Measurements from ENCODE around the gene PSMG3.

PSMG3 gene

DNA sequence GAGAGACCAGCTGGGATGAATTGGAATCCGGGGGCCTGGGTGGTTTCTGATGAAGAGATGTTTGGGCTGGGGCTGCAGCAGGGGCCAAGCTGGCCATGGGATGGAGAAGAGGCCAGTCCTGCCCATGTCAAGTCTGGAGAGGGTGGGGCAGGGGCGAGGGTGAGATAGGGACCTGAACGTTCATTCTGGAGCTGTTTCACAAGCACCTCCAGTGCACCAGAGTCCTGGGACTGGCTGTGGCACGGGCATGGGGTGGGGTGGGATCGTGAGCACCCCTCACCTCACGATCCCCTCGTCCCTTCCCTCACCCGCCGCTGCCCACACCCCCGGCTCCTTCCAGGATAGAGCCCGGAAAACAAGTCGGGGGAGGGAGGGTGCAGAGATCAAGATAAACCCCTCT lies 25.8 kb upstream of the PSMG3 start:
- H4K20me1 ChIP-seq (ENCODE audit: insufficient read depth, low read length): no peaks in the 10 kb centered on the region
- TF ChIP-seq EZH2 (IDR thresholded peaks at IDR 0.05; ENCODE audit: borderline replicate concordance, low read length): no peak
- TF ChIP-seq, protein P1, sequence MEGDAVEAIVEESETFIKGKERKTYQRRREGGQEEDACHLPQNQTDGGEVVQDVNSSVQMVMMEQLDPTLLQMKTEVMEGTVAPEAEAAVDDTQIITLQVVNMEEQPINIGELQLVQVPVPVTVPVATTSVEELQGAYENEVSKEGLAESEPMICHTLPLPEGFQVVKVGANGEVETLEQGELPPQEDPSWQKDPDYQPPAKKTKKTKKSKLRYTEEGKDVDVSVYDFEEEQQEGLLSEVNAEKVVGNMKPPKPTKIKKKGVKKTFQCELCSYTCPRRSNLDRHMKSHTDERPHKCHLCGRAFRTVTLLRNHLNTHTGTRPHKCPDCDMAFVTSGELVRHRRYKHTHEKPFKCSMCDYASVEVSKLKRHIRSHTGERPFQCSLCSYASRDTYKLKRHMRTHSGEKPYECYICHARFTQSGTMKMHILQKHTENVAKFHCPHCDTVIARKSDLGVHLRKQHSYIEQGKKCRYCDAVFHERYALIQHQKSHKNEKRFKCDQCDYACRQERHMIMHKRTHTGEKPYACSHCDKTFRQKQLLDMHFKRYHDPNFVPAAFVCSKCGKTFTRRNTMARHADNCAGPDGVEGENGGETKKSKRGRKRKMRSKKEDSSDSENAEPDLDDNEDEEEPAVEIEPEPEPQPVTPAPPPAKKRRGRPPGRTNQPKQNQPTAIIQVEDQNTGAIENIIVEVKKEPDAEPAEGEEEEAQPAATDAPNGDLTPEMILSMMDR (IDR thresholded peaks at IDR 0.05; ENCODE audit: low read length): no peak
- H3F3A ChIP-seq (ENCODE audit: insufficient read depth, low read length): no peaks in the 10 kb centered on the region
- no peaks in the 10 kb centered on the region; the same call in 1 of the 2 replicates for H3K36me3 ChIP-seq (ENCODE audit: insufficient read depth, low read length)
- no peak overlapping the region for H3K27ac ChIP-seq (ENCODE audit: low read depth, low read length, poor library complexity, severe bottlenecking)
- peaks cover 16% of the 10 kb centered on the region for H3K27me3 ChIP-seq (ENCODE audit: insufficient read depth, low read length)
- no peaks in the 10 kb centered on the region for H3K79me2 ChIP-seq (ENCODE audit: insufficient read depth, low read length)
- H3K4me1 ChIP-seq (ENCODE audit: insufficient read depth, low read length, severe bottlenecking): no peaks in the 10 kb centered on the region
- H2AFZ ChIP-seq (ENCODE audit: low read length): no peak overlapping the region
- H3K9me3 ChIP-seq (ENCODE audit: low read length): no peaks in the 10 kb centered on the region
- H3K9me2 ChIP-seq (ENCODE audit: low read depth, low read length): no peaks in the 10 kb centered on the region
- H3K4me2 ChIP-seq (ENCODE audit: low read length): no peak overlapping the region
- no peak overlapping the region for H3K4me3 ChIP-seq (ENCODE audit: low read depth, low read length, poor library complexity, severe bottlenecking)
- no peak overlapping the region for H3K9ac ChIP-seq (ENCODE audit: low read length)

DNA sequence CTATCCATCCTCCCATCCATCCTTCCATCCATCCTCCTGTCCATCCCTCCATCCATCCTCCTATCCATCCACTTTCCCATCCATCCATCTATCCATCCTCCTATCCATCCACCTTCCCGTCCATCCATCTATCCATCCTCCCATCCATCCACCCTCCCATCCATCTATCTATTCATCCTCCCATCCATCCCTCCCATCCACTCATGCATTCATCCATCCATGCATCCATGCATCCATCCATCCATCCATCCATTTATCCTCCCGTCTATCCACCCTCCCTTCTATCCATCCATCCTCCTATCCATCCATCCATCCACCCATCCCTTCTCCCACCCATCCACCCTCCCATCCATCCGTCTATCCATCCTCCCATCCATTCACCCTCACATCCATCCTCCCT lies 25.2 kb upstream of the PSMG3 start:
- H4K20me1 ChIP-seq (ENCODE audit: insufficient read depth, low read length): no peaks in the 10 kb centered on the region
- H3K4me2 ChIP-seq (ENCODE audit: low read length): no peak overlapping the region
- TF ChIP-seq EZH2 (IDR thresholded peaks at IDR 0.05; ENCODE audit: borderline replicate concordance, low read length): no peak
- TF ChIP-seq, protein P1 (IDR thresholded peaks at IDR 0.05; ENCODE audit: low read length): no peak
- no peaks in the 10 kb centered on the region for H3K9me2 ChIP-seq (ENCODE audit: low read depth, low read length)
- no peak overlapping the region for H3K4me3 ChIP-seq (ENCODE audit: low read depth, low read length, poor library complexity, severe bottlenecking)
- no peaks in the 10 kb centered on the region; the same call in 1 of the 2 replicates for H3K36me3 ChIP-seq (ENCODE audit: insufficient read depth, low read length)
- no peak overlapping the region for H2AFZ ChIP-seq (ENCODE audit: low read length)
- H3K9me3 ChIP-seq (ENCODE audit: low read length): no peaks in the 10 kb centered on the region
- H3K79me2 ChIP-seq (ENCODE audit: insufficient read depth, low read length): no peaks in the 10 kb centered on the region
- H3K9ac ChIP-seq (ENCODE audit: low read length): no peak overlapping the region
- H3K27ac ChIP-seq (ENCODE audit: low read depth, low read length, poor library complexity, severe bottlenecking): no peak overlapping the region
- peaks cover 16% of the 10 kb centered on the region for H3K27me3 ChIP-seq (ENCODE audit: insufficient read depth, low read length)
- H3F3A ChIP-seq (ENCODE audit: insufficient read depth, low read length): no peaks in the 10 kb centered on the region
- no peaks in the 10 kb centered on the region for H3K4me1 ChIP-seq (ENCODE audit: insufficient read depth, low read length, severe bottlenecking)

DNA sequence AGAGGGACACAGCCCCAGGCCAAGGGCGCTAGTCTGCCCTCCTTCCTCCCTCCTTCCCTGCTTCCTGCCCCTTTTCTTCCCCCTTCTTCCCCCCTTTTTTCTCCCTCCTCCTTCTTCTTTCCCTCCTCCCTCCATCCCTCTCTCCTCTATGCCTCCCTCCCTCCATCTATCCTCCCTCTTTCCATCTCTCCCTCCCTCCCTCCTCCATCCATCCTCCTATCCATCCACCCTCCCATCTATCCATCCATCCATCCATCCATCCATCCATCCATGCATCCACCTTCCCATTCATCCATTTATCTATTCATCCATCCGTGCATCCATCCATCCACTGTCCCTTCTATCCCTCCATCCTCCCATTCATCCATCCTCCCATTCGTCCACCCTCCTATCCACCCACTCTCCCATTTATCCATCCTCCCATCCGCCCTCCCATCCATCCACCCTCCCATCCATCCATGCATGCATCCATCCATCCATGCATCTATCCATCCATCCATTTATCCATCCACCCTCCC lies 24.1 kb upstream of the PSMG3 start:
- no peak overlapping the region for H3K27ac ChIP-seq (ENCODE audit: low read depth, low read length, poor library complexity, severe bottlenecking)
- H3F3A ChIP-seq (ENCODE audit: insufficient read depth, low read length): no peaks in the 10 kb centered on the region
- H3K4me2 ChIP-seq (ENCODE audit: low read length): no peak overlapping the region
- H2AFZ ChIP-seq (ENCODE audit: low read length): no peak overlapping the region
- H3K4me1 ChIP-seq (ENCODE audit: insufficient read depth, low read length, severe bottlenecking): no peaks in the 10 kb centered on the region
- no peaks in the 10 kb centered on the region for H4K20me1 ChIP-seq (ENCODE audit: insufficient read depth, low read length)
- no peaks in the 10 kb centered on the region for H3K79me2 ChIP-seq (ENCODE audit: insufficient read depth, low read length)
- H3K9me3 ChIP-seq (ENCODE audit: low read length): peaks cover 3% of the 10 kb centered on the region; the same call in 1 of the 2 replicates
- H3K4me3 ChIP-seq (ENCODE audit: low read depth, low read length, poor library complexity, severe bottlenecking): no peak overlapping the region
- TF ChIP-seq, protein P1 (IDR thresholded peaks at IDR 0.05; ENCODE audit: low read length): no peak
- no peak for TF ChIP-seq EZH2 (IDR thresholded peaks at IDR 0.05; ENCODE audit: borderline replicate concordance, low read length)
- H3K27me3 ChIP-seq (ENCODE audit: insufficient read depth, low read length): peaks cover 21% of the 10 kb centered on the region
- no peaks in the 10 kb centered on the region; the same call in 1 of the 2 replicates for H3K36me3 ChIP-seq (ENCODE audit: insufficient read depth, low read length)
- no peak overlapping the region for H3K9ac ChIP-seq (ENCODE audit: low read length)
- H3K9me2 ChIP-seq (ENCODE audit: low read depth, low read length): no peaks in the 10 kb centered on the region

All from OCI-LY1 (cell line).